Stimulated activated CD4-positive, alpha-beta T cell treated with anti-CD3 and anti-CD28 coated beads, Interleukin-12 subunit alpha, Interleukin-12 subunit beta, amount 100 ng/mL, for 24 hours (primary cell): Measurements from ENCODE around the gene ATG2B.
A peak's percentile ranks its signal among the peaks of the same experiment; 100 is the strongest.

Experiments used
- DNase-seq, 2 experiments: peaks; one replicate each; pipeline ENCODE4 v3.0.0-alpha.2; 2020; ENCODE audit warnings: low read depth in 2 of 2

The ATG2B gene

GRCh38 chr14:96309133-96309895 lies 53.8 kb downstream of the ATG2B start:
- no peak for DNase-seq

GRCh38 chr14:96307434-96307833 lies 55.7 kb downstream of the ATG2B start:
- no peak for DNase-seq

GRCh38 chr14:96304956-96305355 lies 58.2 kb downstream of the ATG2B start:
- DNase-seq, result no peak

- no peak for DNase-seq
Observed at GRCh38 chr14:96303981-96304380, 59.2 kb downstream of the ATG2B start.

GRCh38 chr14:96299441-96299840 lies 63.7 kb downstream of the ATG2B start:
- no peak for DNase-seq

- no peak for DNase-seq
Observed at GRCh38 chr14:96297997-96298515, 65.1 kb downstream of the ATG2B start.

GRCh38 chr14:96297000-96297399 lies 66.1 kb downstream of the ATG2B start:
- no peak for DNase-seq

GRCh38 chr14:96294246-96294645 lies 68.9 kb downstream of the ATG2B start:
- no peak for DNase-seq

GRCh38 chr14:96287856-96288255 lies 75.3 kb downstream of the ATG2B start:
- no peak for DNase-seq

- no peak for DNase-seq
Observed at GRCh38 chr14:96286251-96286650, 76.9 kb downstream of the ATG2B start.

GRCh38 chr14:96285667-96286066 lies 77.5 kb downstream of the ATG2B start:
- DNase-seq, result no peak

GRCh38 chr14:96284430-96284829 lies 78.7 kb downstream of the ATG2B start:
- DNase-seq, result no peak

- DNase-seq, result no peak
Observed at GRCh38 chr14:96284008-96284407, 79.1 kb downstream of the ATG2B start.

- no peak for DNase-seq
Observed at GRCh38 chr14:96281486-96281885, 81.7 kb downstream of the ATG2B start.

- no peak for DNase-seq
Observed at GRCh38 chr14:96280104-96280503, 83.0 kb downstream of the ATG2B start.

GRCh38 chr14:96279564-96279963 lies 83.6 kb downstream of the ATG2B start:
- no peak for DNase-seq

GRCh38 chr14:96277890-96278289 lies 85.3 kb downstream of the ATG2B start:
- DNase-seq, result no peak

GRCh38 chr14:96275177-96276112 lies 87.7 kb downstream of the ATG2B start:
- DNase-seq, result peak; percentile 35 to 71

GRCh38 chr14:96274543-96274942 lies 88.6 kb downstream of the ATG2B start:
- no peak for DNase-seq

- no peak for DNase-seq
Observed at GRCh38 chr14:96274122-96274521, 89.0 kb downstream of the ATG2B start.

GRCh38 chr14:96273629-96274028 lies 89.5 kb downstream of the ATG2B start:
- DNase-seq, result no peak

GRCh38 chr14:96272777-96273473 lies 90.2 kb downstream of the ATG2B start:
- DNase-seq, result no peak
